Suprapubic skin (tissue), 4 donors: Measurements from ENCODE around the gene ZNF350. TPM values are rescaled to one million over a fixed set of nuclear protein-coding genes. Genes with fewer than 3 reads are reported as not detected.
"Not testable (repeated sequence)": the region's sequence is repeated elsewhere in the genome, so short reads cannot be mapped to it uniquely, and the experiment has no call there.

Source experiments
- DNase-seq, 2 donors: peaks; one replicate each; pipeline ENCODE4 v3.0.0-alpha.2; 2019; ENCODE audit warnings: low spot score in 2 of 2
- H3K27ac ChIP-seq: fragments of 200-600 bp; sonication (generic); one replicate; pipeline ENCODE4 v1.5.1; 2019
- H3K27me3 ChIP-seq: fragments of 200-600 bp; sonication (generic); one replicate; pipeline ENCODE4 v1.5.1; 2019
- H3K36me3 ChIP-seq: fragments of 200-600 bp; sonication (generic); one replicate; pipeline ENCODE4 v1.5.1; 2019
- H3K4me1 ChIP-seq: fragments of 200-600 bp; sonication (generic); one replicate; pipeline ENCODE4 v1.5.1; 2019
- H3K4me3 ChIP-seq: fragments of 200-600 bp; sonication (generic); one replicate; pipeline ENCODE4 v1.5.1; 2019; ENCODE audit warnings: mild to moderate bottlenecking
- H3K9me3 ChIP-seq: fragments of 200-600 bp; sonication (generic); one replicate; pipeline ENCODE4 v1.5.1; 2019
- EP300 ChIP-seq: sonication (generic); formaldehyde crosslinking; IDR thresholded peaks from one replicate; pipeline ENCODE4 v1.6.1; 2017; ENCODE audit warnings: antibody characterized with exemption
- POLR2A ChIP-seq, 2 donors: fragments of 450-650 bp; IDR thresholded peaks; one replicate each; pipeline ENCODE4 v1.6.1; 2017; ENCODE audit warnings: antibody characterized with exemption in 2 of 2, mild to moderate bottlenecking in 2 of 2, moderate library complexity in 2 of 2
- POLR2AphosphoS5 ChIP-seq, 3 donors: sonication (generic); formaldehyde crosslinking; IDR thresholded peaks; one replicate each; pipeline ENCODE4 v1.6.1; 2017; ENCODE audit warnings: antibody characterized with exemption in 3 of 3
- WGBS: methylation state at CpG from one replicate; pipeline ENCODE4 v1.1.5; 2018; 5-methylcytosine and 5-hydroxymethylcytosine counted together
- total RNA-seq, 4 donors: library from RNA; depleted of rRNA; stranded (reverse); fragments of >200 nt; gene quantifications; one replicate each; pipeline ENCODE4 v1.1.0, GENCODE V29; 2016
- TF ChIP-seq, protein P1 (sequence below), 2 donors: fragments of 200-600 bp in 1 of 2; fragments of 450-650 bp in 1 of 2; sonication (generic) in 1 of 2; IDR thresholded peaks; one replicate each; pipeline ENCODE4 v1.5.1; 2016 to 2019; ENCODE audit warnings: antibody characterized with exemption in 2 of 2, mild to moderate bottlenecking in 1 of 2, moderate library complexity in 1 of 2

The ZNF350 gene
- 10 to 100 TPM in 2 of 4 donors, 1 to 10 TPM in 2; 7.0 to 15.9 (median 11.9) TPM for total RNA-seq

DNA sequence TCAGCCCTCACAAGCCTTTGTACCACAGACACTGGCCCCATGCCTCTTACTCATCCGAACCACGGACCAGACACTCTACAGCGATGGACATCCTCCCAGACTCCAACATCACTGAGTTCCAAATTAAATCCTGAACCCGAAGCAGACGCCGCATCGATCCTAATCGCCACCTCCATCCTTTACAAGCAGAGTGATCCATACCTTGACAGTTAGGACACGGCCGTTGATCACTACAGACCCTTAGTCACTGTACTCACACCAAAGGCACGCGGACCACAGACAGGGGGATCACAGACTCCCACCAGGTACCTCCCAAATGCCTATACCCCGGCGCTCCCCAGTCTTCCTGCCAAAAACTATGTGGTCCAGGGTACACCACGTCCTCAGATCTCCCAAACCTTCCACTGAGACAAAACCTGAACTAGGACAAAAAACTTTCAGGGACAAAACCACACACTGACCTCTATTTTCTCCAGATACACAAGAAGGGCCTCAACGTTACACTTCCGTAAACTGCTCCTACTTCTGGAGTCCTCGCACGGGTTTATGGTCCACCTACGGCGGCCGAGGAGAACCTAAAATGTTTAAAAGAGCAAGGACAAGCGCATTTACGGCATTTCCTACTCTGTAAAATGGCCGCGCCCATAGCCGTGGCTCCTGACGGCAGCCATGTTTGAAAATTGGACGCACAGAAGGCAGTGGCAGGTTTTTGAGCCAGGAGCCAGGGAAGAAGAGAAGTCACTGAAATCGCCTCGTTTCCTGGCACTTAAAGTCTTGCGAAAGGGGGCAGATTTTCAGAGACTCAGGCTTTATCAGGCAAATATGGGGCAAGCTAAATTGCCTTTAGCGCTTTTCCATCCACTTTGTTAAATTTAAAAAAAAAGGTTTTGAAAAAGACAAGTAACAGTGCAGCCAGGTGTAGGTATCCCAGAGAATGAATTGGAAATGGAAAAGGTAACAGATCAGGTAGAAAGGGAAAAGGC is at the start of gene ZNF350:
TSS of gene ZNF350 (minus strand) at position 532 of the 983 bp plus-strand sequence. CDS start 12,480 bp downstream, outside the sequence.
- Histone ChIP-seq H3K36me3 (peaks cover 4% of the 10 kb centered on the region), H3K4me1 (peaks cover 19% of the 10 kb centered on the region), H3K4me3 (peak within 1 kb of the TSS; percentile 93), H3K27me3 (no peaks in the 10 kb centered on the region), H3K9me3 (peaks cover 32% of the 10 kb centered on the region), H3K27ac (peak within 1 kb of the TSS; percentile 86)
- peak; percentile 93 for DNase-seq
- 2% methylated on average over 33 of the region's 33 CpGs for WGBS
- TF ChIP-seq POLR2AphosphoS5 (IDR thresholded peaks at IDR 0.05): peak in 2 of 3 donors; percentile 87 to 97
- TF ChIP-seq, protein P1, sequence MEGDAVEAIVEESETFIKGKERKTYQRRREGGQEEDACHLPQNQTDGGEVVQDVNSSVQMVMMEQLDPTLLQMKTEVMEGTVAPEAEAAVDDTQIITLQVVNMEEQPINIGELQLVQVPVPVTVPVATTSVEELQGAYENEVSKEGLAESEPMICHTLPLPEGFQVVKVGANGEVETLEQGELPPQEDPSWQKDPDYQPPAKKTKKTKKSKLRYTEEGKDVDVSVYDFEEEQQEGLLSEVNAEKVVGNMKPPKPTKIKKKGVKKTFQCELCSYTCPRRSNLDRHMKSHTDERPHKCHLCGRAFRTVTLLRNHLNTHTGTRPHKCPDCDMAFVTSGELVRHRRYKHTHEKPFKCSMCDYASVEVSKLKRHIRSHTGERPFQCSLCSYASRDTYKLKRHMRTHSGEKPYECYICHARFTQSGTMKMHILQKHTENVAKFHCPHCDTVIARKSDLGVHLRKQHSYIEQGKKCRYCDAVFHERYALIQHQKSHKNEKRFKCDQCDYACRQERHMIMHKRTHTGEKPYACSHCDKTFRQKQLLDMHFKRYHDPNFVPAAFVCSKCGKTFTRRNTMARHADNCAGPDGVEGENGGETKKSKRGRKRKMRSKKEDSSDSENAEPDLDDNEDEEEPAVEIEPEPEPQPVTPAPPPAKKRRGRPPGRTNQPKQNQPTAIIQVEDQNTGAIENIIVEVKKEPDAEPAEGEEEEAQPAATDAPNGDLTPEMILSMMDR (IDR thresholded peaks at IDR 0.05): no peak
- TF ChIP-seq EP300: no peak
- peak in 1 of 2 donors; percentile 50 for TF ChIP-seq POLR2A (IDR thresholded peaks at IDR 0.05)

DNA sequence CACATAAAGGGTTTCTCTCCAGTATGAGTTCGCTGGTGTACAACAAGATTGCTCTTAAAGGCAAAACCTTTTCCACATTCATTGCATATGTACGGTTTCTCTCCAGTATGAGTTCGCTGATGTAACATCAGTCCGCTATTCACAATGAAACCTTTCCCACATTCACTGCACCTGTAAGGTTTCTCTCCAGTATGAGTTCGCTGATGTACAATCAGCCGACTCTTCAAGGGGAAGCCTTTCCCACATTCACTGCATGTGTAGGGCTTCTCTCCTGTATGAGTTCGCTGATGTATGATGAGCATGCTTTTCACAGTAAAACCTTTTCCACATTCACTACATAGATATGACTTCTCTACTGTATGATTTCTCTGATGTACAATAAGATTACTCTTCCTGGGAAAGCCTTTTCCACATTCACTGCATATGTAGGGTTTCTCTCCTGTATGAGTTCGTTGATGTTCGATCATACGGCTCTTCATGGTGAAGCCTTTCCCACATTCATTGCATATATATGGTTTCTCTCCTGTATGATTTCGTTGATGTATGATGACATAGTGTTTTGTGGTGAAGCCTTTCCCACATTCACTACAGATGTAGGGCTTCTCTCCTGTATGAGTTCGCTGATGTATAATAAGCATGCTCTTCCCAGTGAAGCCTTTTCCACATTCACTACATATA is 47.5 kb upstream of the ZNF350 start:
- Histone ChIP-seq H3K4me1 (no peaks in the 10 kb centered on the region), H3K27me3 (no peaks in the 10 kb centered on the region), H3K27ac (no peak overlapping the region), H3K36me3 (peaks cover 55% of the 10 kb centered on the region), H3K4me3 (no peak overlapping the region), H3K9me3 (peaks cover 68% of the 10 kb centered on the region)
- TF ChIP-seq, protein P1 (IDR thresholded peaks at IDR 0.05): no peak
- 97% methylated on average over 12 of the region's 12 CpGs for WGBS
- no peak for DNase-seq

DNA sequence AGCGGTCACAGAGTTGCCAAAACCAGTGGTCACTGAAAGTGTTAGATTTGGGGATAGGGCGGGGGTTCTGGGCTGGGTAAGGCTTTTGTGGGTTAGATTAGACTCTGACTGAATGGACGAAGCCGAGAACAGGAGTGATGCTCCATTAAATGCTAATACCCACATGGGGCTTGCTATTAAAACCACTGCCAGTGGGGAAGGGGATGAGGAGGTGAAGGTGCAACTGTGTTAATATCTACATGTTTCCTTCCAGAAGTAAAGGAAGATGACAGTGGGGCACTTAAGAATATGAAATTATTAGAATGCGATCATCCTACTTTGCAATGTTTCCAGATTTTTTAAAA is 42.1 kb upstream of the ZNF350 start:
- peaks cover 24% of the 10 kb centered on the region for H3K9me3 ChIP-seq
- WGBS: 24% methylated on average over 5 of the region's 5 CpGs
- H3K4me3 ChIP-seq: peak overlapping the region; percentile 79
- TF ChIP-seq POLR2AphosphoS5 (IDR thresholded peaks at IDR 0.05): no peak
- no peak for TF ChIP-seq POLR2A (IDR thresholded peaks at IDR 0.05)
- TF ChIP-seq, protein P1 (IDR thresholded peaks at IDR 0.05): no peak
- no peak for TF ChIP-seq EP300
- peaks cover 23% of the 10 kb centered on the region for H3K36me3 ChIP-seq
- H3K27ac ChIP-seq: peak overlapping the region; percentile 88
- no peaks in the 10 kb centered on the region for H3K27me3 ChIP-seq
- peaks cover 16% of the 10 kb centered on the region for H3K4me1 ChIP-seq
- no peak for DNase-seq

DNA sequence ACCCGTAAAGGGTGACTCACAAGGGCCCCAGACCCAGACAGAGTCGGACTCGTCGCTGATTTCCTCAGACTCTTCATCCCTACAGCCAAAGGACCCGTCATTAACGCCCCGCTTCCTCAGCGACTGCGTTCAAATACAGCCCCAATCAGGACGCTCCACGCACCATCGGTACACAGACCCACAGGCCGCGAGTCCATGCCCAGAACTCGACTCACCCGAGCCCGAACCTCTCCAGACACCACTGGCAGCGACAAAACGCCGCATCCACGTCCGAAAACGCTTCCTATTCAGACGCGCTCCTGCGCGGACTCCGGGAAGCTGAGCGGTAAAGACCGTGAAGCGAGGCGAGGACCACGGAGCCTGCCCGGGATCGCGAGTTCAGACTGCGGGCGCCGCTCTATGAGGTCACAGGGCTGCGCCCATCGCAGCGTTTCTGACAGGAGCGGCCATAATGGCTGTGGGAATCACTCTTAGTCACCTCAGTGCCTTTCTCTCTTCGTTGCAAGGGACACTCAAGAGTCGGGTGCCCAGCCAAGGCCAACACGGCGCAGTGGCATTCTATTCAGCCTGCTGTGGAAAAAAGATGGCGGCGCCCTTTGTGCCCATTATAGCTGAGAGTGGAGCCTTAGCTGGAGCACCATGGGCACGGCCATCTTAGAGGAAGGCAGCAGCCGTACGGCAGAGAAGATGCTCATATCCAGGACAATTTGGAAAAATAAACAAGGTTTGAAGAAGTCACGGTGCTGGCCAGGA is 41.6 kb upstream of the ZNF350 start, which contains the start of gene ZNF614:
TSS of gene ZNF614 (minus strand) at position 353 of the 753 bp plus-strand sequence. CDS start 2,634 bp downstream, outside the sequence.
- under 1% methylated on average over 48 of the region's 53 CpGs for WGBS
- H3K4me3 ChIP-seq: peak within 1 kb of the TSS; percentile 79
- H3K4me1 ChIP-seq: peaks cover 16% of the 10 kb centered on the region
- peak; percentile 83 to 89 for DNase-seq
- H3K36me3 ChIP-seq: peaks cover 28% of the 10 kb centered on the region
- H3K27ac ChIP-seq: peak within 1 kb of the TSS; percentile 88
- peaks cover 23% of the 10 kb centered on the region for H3K9me3 ChIP-seq
- TF ChIP-seq POLR2A (IDR thresholded peaks at IDR 0.05) (peak in 1 of 2 donors; percentile 39), POLR2AphosphoS5 (IDR thresholded peaks at IDR 0.05) (peak in 2 of 3 donors; percentile 47 to 50), EP300 (no peak)
- TF ChIP-seq, protein P1 (IDR thresholded peaks at IDR 0.05): no peak
- no peaks in the 10 kb centered on the region for H3K27me3 ChIP-seq

DNA sequence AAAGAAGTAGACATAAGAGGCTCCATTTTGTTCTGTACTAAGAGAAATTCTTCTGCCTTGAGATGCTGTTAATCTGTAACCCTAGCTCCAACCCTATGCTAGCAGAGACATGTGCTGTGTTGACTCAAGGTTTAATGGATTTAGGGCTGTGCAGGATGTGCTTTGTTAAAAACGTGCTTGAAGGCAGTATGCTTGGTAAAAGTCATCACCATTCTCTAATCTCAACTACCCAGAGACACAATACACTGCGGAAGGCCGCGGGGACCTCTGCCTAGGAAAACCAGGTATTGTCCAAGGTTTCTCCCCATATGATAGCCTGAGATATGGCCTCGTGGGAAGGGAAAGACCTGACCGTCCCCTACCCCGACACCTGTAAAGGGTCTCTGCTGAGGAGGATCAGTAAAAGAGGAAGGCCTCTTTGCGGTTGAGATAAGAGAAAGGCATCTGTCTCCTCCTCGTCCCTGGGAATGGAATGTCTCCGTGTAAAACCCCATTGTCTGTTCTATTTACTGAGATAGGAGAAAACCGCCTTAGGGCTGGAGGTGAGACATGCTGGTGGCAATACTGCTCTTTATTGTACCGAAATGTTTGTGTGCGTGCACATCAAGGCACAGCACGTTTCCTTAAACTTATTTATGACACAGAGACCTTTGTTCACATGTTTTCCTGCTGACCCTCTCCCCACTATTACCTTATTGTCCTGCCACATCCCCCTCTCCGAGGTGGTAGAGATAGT is 39.8 kb upstream of the ZNF350 start:
- not testable (repeated sequence) for H3K27ac ChIP-seq, DNase-seq, H3K27me3 ChIP-seq, H3K4me3 ChIP-seq
- Histone ChIP-seq H3K9me3 (peaks cover 28% of the 10 kb centered on the region), H3K4me1 (peaks cover 16% of the 10 kb centered on the region), H3K36me3 (peaks cover 45% of the 10 kb centered on the region)
- WGBS: 82% methylated on average over 15 of the region's 15 CpGs

DNA sequence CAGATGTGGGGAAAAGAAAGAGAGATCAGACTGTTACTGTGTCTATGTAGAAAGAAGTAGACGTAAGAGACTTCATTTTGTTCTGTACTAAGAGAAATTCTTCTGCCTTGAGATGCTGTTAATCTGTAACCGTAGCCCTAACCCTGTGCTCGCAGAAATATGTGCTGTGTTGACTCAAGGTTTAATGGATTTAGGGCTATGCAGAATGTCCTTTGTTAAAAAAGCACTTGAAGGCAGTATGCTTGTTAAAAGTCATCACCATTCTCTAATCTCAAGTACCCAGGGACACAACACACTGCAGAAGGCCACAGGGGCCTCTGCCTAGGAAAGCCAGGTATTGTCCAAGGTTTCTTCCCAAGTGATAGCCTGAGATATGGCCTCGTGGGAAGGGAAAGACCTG is 37.8 kb upstream of the ZNF350 start:
- H3K9me3 ChIP-seq: peaks cover 43% of the 10 kb centered on the region
- peaks cover 65% of the 10 kb centered on the region for H3K36me3 ChIP-seq
- H3K27me3 ChIP-seq, H3K4me3 ChIP-seq, H3K27ac ChIP-seq, DNase-seq: not testable (repeated sequence)
- 95% methylated on average over 4 of the region's 4 CpGs for WGBS
- H3K4me1 ChIP-seq: peaks cover 16% of the 10 kb centered on the region
